Measurements from ENCODE around the gene MISP. TPM values are rescaled to one million over a fixed set of nuclear protein-coding genes. Genes with fewer than 3 reads are reported as not detected.

MISP gene
- total RNA-seq, 1 experiment from 2014 or later, result 5.8 TPM

DNA sequence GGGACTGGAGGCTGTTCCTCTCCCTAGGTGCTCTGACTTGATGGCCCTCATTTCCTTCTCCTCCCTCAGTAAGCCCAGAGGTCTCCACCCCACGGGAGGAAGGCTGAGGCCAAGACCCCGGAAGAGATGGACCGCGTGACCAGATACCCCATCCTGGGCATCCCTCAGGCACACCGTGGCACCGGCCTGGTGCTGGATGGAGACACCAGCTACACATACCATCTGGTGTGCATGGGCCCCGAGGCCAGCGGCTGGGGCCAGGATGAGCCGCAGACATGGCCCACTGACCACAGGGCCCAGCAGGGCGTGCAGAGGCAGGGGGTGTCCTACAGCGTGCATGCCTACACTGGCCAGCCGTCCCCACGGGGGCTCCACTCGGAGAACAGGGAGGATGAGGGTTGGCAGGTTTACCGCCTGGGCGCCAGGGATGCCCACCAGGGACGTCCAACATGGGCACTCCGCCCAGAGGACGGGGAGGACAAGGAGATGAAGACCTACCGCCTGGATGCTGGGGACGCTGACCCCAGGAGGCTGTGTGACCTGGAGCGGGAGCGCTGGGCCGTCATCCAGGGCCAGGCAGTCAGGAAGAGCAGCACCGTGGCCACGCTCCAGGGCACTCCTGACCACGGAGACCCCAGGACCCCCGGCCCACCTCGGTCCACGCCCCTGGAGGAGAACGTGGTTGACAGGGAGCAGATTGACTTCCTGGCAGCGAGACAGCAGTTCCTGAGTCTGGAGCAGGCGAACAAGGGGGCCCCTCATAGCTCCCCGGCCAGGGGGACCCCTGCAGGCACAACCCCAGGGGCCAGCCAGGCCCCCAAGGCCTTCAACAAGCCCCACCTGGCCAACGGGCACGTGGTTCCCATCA, 6.1 kb downstream of the MISP start:
- DNase-seq (ENCODE audit: low read depth, low spot score) (no peak), ATAC-seq (no peak)
- H3K27me3 ChIP-seq (ENCODE audit: control insufficient read depth, insufficient read depth, low read length), result no peaks in the 10 kb centered on the region
- ChIA-PET CTCF (no interaction called here), POLR2A (no interaction called here)
- H3K27ac ChIP-seq (ENCODE audit: low read length), result no peak overlapping the region
- intact Hi-C loops (cut with micrococcal nuclease; ENCODE audit: unreplicated experiment) (no loop called here), in situ Hi-C loops (cut with HindIII; ENCODE audit: low pct_unique_long_range_greater_than_20kb, low sequenced_read_pairs) (no loop called here)
- no TSS peak for BruUV-seq (replicated peaks)
- TF ChIP-seq, protein P1, sequence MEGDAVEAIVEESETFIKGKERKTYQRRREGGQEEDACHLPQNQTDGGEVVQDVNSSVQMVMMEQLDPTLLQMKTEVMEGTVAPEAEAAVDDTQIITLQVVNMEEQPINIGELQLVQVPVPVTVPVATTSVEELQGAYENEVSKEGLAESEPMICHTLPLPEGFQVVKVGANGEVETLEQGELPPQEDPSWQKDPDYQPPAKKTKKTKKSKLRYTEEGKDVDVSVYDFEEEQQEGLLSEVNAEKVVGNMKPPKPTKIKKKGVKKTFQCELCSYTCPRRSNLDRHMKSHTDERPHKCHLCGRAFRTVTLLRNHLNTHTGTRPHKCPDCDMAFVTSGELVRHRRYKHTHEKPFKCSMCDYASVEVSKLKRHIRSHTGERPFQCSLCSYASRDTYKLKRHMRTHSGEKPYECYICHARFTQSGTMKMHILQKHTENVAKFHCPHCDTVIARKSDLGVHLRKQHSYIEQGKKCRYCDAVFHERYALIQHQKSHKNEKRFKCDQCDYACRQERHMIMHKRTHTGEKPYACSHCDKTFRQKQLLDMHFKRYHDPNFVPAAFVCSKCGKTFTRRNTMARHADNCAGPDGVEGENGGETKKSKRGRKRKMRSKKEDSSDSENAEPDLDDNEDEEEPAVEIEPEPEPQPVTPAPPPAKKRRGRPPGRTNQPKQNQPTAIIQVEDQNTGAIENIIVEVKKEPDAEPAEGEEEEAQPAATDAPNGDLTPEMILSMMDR (IDR thresholded peaks at IDR 0.05), result no peak
- TF ChIP-seq POLR2AphosphoS5 (IDR thresholded peaks at IDR 0.05; ENCODE audit: low read depth, low read length) (no peak), SIN3A (IDR thresholded peaks at IDR 0.05; ENCODE audit: borderline replicate concordance, insufficient read depth, low read depth, low read length) (no peak), TCF7L2 (IDR thresholded peaks at IDR 0.05; ENCODE audit: low read depth, low read length) (no peak)
- TF ChIP-seq, protein P2, sequence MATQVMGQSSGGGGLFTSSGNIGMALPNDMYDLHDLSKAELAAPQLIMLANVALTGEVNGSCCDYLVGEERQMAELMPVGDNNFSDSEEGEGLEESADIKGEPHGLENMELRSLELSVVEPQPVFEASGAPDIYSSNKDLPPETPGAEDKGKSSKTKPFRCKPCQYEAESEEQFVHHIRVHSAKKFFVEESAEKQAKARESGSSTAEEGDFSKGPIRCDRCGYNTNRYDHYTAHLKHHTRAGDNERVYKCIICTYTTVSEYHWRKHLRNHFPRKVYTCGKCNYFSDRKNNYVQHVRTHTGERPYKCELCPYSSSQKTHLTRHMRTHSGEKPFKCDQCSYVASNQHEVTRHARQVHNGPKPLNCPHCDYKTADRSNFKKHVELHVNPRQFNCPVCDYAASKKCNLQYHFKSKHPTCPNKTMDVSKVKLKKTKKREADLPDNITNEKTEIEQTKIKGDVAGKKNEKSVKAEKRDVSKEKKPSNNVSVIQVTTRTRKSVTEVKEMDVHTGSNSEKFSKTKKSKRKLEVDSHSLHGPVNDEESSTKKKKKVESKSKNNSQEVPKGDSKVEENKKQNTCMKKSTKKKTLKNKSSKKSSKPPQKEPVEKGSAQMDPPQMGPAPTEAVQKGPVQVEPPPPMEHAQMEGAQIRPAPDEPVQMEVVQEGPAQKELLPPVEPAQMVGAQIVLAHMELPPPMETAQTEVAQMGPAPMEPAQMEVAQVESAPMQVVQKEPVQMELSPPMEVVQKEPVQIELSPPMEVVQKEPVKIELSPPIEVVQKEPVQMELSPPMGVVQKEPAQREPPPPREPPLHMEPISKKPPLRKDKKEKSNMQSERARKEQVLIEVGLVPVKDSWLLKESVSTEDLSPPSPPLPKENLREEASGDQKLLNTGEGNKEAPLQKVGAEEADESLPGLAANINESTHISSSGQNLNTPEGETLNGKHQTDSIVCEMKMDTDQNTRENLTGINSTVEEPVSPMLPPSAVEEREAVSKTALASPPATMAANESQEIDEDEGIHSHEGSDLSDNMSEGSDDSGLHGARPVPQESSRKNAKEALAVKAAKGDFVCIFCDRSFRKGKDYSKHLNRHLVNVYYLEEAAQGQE (IDR thresholded peaks at IDR 0.05; ENCODE audit: insufficient read depth in 1 of 2, low read depth in 2 of 2, low read length in 1 of 2), result no peak
- H3K9me3 ChIP-seq (ENCODE audit: control insufficient read depth, insufficient read depth, low read depth, low read length), result no peaks in the 10 kb centered on the region
- no peaks in the 10 kb centered on the region for H3K36me3 ChIP-seq (ENCODE audit: control insufficient read depth, insufficient read depth, low read length)
- H3K4me1 ChIP-seq (ENCODE audit: control insufficient read depth, insufficient read depth, low read length), result peaks cover 5% of the 10 kb centered on the region
- no peak overlapping the region for H3K4me3 ChIP-seq (ENCODE audit: low read depth in 2 of 2, low read length in 2 of 2)

DNA sequence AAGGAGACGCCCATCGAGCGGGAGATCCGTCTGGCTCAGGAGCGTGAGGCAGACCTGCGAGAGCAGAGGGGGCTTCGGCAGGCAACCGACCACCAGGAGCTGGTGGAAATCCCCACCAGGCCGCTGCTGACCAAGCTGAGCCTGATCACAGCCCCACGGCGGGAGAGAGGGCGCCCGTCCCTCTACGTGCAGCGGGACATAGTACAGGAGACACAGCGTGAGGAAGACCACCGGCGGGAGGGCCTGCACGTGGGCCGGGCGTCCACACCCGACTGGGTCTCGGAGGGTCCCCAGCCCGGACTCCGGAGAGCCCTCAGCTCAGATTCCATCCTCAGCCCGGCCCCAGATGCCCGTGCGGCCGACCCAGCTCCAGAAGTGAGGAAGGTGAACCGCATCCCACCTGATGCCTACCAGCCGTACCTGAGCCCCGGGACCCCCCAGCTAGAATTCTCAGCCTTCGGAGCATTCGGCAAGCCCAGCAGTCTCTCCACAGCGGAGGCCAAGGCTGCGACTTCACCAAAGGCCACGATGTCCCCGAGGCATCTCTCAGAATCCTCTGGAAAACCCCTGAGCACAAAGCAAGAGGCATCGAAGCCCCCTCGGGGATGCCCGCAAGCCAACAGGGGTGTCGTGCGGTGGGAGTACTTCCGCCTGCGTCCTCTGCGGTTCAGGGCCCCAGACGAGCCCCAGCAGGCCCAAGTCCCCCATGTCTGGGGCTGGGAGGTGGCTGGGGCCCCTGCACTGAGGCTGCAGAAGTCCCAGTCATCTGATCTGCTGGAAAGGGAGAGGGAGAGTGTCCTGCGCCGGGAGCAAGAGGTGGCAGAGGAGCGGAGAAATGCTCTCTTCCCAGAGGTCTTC, 7.1 kb downstream of the MISP start:
- H3K36me3 ChIP-seq (ENCODE audit: control insufficient read depth, insufficient read depth, low read length), result no peaks in the 10 kb centered on the region
- H3K9me3 ChIP-seq (ENCODE audit: control insufficient read depth, insufficient read depth, low read depth, low read length), result no peaks in the 10 kb centered on the region
- DNase-seq (ENCODE audit: low read depth, low spot score), result no peak
- intact Hi-C loops (cut with micrococcal nuclease; ENCODE audit: unreplicated experiment), result no loop called here
- no peak overlapping the region for H3K4me3 ChIP-seq (ENCODE audit: low read depth in 2 of 2, low read length in 2 of 2)
- H3K27ac ChIP-seq (ENCODE audit: low read length), result no peak overlapping the region
- H3K27me3 ChIP-seq (ENCODE audit: control insufficient read depth, insufficient read depth, low read length), result no peaks in the 10 kb centered on the region
- no peak for ATAC-seq
- TF ChIP-seq SIN3A (IDR thresholded peaks at IDR 0.05; ENCODE audit: borderline replicate concordance, insufficient read depth, low read depth, low read length), result no peak
- TF ChIP-seq, protein P2 (IDR thresholded peaks at IDR 0.05; ENCODE audit: insufficient read depth in 1 of 2, low read depth in 2 of 2, low read length in 1 of 2), result no peak
- TF ChIP-seq TCF7L2 (IDR thresholded peaks at IDR 0.05; ENCODE audit: low read depth, low read length), result no peak
- TF ChIP-seq POLR2AphosphoS5 (IDR thresholded peaks at IDR 0.05; ENCODE audit: low read depth, low read length), result no peak
- TF ChIP-seq, protein P1 (IDR thresholded peaks at IDR 0.05), result no peak
- ChIA-PET POLR2A (no interaction called here), CTCF (no interaction called here)
- BruUV-seq (replicated peaks), result no TSS peak
- in situ Hi-C loops (cut with HindIII; ENCODE audit: low pct_unique_long_range_greater_than_20kb, low sequenced_read_pairs), result no loop called here
- peaks cover under 1% of the 10 kb centered on the region; the same call in 1 of the 2 replicates for H3K4me1 ChIP-seq (ENCODE audit: control insufficient read depth, insufficient read depth, low read length)

Measured in Panc1 (cell line).